WTC11 (cell line): Measurements from ENCODE around the gene PYGB.

Source experiments
- CTCF ChIP-seq: fragments of 200-600 bp; IDR thresholded peaks from 2 replicates; pipeline ENCODE4 v1.8.0; 2022; ENCODE audit warnings: antibody characterized with exemption
- E2F1 ChIP-seq: sonication (generic); formaldehyde crosslinking; IDR thresholded peaks from 2 replicates; pipeline ENCODE4 v1.8.0; 2022; ENCODE audit warnings: mild to moderate bottlenecking, missing genetic modification reagents
- EMX1 ChIP-seq: fragments of 250-450 bp; sonication (Bioruptor Pico); IDR thresholded peaks from 2 replicates; pipeline ENCODE4 v1.8.0; 2021; ENCODE audit warnings: mild to moderate bottlenecking
- ERG ChIP-seq: fragments of 250-450 bp; sonication (Bioruptor Pico); IDR thresholded peaks from 2 replicates; pipeline ENCODE4 v1.8.0; 2021; ENCODE audit warnings: mild to moderate bottlenecking
- MAX ChIP-seq: sonication (generic); formaldehyde crosslinking; IDR thresholded peaks from 2 replicates; pipeline ENCODE4 v1.8.0; 2022; ENCODE audit warnings: mild to moderate bottlenecking, missing genetic modification reagents
- SMAD4 ChIP-seq: sonication (generic); formaldehyde crosslinking; IDR thresholded peaks from 2 replicates; pipeline ENCODE4 v1.8.0; 2022; ENCODE audit warnings: mild to moderate bottlenecking, missing genetic modification reagents
- STAT6 ChIP-seq: sonication (generic); formaldehyde crosslinking; conservative IDR thresholded peaks from 2 replicates; pipeline ENCODE4 v1.8.1; 2023; ENCODE audit warnings: mild to moderate bottlenecking, low read depth, missing genetic modification reagents, moderate library complexity
- TP53 ChIP-seq: sonication (generic); formaldehyde crosslinking; IDR thresholded peaks from 2 replicates; pipeline ENCODE4 v1.8.1; 2023; ENCODE audit warnings: mild to moderate bottlenecking, missing genetic modification reagents
- ZNF317 ChIP-seq: sonication (generic); formaldehyde crosslinking; IDR thresholded peaks from 2 replicates; pipeline ENCODE4 v1.8.1; 2023; ENCODE audit warnings: low read depth, mild to moderate bottlenecking, moderate library complexity, missing genetic modification reagents, borderline replicate concordance

GRCh38 chr20:25273046-25273445 is 25.2 kb downstream of the PYGB start:
- TF ChIP-seq ZNF317 (no peak), CTCF (no peak), ERG (CRISPR knock-in tag) (no peak), E2F1 (no peak), STAT6 (CRISPR knock-in tag) (no peak), MAX (CRISPR knock-in tag) (no peak), SMAD4 (CRISPR knock-in tag) (no peak), TP53 (CRISPR knock-in tag) (no peak), EMX1 (no peak)
